NCI-H460 (cell line): ENCODE measurements around the gene ZC3H12A. TPM values are rescaled to one million over a fixed set of nuclear protein-coding genes. Genes with fewer than 3 reads are reported as not detected.

Experiments used
- DNase-seq: peaks from one replicate; pipeline ENCODE4 v3.0.0-alpha.2; 2016; ENCODE audit warnings: low read depth; ENCODE audit errors: extremely low read depth
- total RNA-seq: library from RNA; depleted of rRNA; stranded (reverse); fragments of >200 nt; shearing (Covaris generic); gene quantifications from 2 replicates; pipeline ENCODE4 v1.2.3, GENCODE V29; 2014

ZC3H12A gene
- total RNA-seq, 1 experiment from 2014 or later: 12.3 TPM

DNA sequence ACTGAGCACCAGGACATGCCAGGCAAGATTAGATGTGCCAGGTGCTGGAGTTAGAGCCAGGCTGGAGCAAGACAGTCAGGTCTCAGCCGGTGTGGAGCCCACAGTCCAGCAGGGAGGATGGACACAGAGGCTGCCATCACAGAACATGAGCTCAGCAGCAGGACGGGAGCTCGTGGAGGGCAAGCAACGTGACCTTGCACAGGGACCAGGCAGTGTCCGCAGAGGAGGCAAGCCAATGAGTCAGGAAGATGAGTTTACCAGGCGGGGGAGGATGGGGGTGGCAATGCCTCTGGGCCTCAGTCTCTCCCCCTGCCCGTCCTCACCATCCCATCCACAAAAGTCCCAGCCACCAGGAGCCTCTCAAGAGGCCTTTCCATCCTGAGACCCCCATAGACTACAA is 20.7 kb upstream of the ZC3H12A start:
- DNase-seq: no peak

DNA sequence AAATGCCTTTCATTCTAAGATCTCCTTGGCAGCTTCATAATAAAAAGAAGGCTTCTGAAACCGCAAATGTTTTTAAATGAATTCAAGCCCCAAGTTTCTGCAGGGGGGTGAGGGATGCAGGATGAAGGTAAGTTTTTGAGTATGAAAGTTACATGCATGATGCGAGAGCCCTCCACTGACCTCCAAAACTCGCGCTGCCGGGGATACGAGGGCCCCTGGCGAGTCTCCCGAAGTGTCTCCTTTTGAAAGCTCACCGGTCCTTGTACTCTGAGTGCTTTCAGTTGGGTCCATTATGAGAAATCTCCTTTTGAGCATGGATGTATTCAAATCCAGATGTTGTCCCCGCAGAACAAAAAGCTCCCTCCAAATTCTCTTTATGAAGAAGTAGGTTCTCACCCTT is 18.9 kb upstream of the ZC3H12A start:
- DNase-seq: no peak

- DNase-seq: no peak
Measured at GRCh38 chr1:37456614-37457013, 17.8 kb upstream of the ZC3H12A start.

DNA sequence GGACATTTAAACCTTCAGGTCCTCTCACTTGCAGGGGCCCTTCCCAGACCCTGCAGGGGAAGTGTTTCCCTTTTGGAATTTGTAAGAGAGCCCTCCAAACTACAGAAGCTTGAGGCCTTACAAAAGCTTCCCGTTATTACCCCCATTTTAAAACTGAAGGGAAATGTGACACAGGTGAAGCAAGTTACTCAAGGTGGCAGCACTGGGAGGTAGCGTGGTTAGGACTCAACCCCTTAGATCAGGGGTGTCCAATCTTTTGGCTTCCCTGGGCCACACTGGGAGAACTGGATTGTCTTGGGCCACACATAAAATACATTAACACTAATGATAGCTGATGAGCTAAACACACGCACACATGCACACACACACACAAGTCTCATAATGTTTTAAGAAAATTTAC is 15.8 kb upstream of the ZC3H12A start:
- DNase-seq: no peak

DNA sequence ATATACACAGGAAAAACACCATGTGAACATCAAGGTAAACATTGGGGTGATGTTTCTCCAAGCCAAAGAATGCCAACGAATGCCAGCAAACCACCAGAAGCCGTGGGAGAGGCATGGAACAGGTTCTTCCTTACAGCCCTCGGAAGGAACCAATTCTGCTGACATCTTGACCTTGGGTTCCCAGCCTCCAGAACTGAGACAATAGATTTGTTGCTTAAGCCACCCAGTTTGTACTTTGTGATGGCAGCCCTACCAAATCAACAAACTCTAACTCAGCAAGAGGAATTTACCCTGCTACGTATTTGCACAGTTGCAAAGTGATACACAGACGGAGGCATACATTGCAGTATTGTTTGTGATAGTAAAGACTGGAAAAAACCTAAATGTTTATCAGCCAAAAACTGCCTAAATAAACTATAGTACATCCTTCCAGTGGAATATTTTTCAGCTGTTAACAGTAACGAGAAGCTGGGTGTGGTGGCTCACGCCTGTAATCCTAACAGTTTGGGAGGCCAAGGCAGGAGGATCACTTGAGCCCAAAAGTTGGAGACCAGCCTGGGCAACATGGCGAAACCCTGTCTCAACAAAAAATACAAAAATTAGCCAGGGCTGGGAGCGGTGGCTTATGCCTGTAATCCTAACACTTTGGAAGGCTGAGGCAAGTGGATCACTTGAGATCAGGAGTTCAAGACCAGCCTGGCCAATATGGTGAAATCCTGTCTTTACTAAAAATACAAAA is 12.5 kb upstream of the ZC3H12A start:
- DNase-seq: no peak

GRCh38 chr1:37464443-37464842 is 9.9 kb upstream of the ZC3H12A start:
- no peak for DNase-seq

DNA sequence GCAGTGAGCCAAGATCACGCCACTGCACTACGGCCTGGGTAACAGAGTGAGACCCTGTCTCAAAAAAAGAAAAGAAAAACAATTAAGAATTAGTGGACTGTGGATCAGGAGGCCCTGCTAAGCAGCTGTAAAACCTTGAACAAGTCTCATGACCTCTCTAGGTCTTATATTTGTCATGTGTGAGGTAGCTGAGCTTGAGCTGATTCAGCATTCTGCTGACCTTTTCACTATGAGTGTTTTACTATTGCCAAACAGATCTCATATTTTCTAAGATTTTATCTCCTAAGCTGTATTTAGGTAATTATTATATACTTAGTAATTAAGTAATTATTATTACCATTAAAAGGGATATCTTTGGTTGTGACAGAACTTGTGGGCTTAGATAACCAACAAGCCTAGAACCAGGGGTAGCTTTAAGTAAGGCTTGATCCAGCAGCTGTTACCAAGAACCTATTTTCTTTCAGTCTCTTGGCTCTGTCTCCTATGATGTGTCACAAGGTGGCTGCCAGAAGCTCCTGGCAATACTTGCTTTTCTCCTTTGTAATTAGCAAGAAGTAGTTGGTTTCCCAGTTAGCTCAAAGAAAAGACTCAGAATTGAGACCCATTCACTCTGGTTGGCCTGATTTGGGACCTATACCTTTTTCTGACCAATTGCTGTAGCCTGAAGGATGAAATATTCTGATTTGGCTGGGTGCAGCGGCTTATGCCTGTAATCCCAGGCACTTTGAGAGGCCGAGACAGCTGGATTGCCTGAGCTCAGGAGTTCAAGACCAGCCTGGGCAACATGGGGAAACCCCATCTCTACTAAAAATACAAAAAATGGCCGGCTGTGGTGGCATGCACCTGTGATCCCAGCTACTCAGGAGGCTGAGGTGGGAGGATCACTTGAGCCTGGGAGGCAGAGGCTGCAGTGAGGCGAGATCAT is 8.5 kb upstream of the ZC3H12A start:
- DNase-seq: no peak

GRCh38 chr1:37468037-37468436 is 6.3 kb upstream of the ZC3H12A start:
- no peak for DNase-seq

DNA sequence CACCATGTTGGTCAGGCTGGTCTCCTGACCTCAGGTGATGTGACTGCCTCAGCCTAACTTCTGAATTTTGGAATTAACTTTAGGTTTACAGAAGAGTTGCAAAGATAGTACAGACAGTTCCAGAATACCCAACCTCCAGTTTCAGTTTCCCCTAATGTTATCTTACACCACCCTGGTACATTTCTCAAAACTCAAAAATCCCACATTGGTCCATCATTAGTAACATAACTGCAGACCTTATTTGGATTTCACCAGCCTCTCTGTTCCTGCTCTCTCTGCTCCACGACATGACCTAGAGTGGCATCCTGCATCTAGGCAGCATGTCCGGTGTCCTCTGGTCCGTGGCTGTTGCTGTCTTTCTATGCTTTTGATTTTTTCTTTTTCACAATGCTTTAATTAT is 5.0 kb upstream of the ZC3H12A start:
- no peak for DNase-seq

DNA sequence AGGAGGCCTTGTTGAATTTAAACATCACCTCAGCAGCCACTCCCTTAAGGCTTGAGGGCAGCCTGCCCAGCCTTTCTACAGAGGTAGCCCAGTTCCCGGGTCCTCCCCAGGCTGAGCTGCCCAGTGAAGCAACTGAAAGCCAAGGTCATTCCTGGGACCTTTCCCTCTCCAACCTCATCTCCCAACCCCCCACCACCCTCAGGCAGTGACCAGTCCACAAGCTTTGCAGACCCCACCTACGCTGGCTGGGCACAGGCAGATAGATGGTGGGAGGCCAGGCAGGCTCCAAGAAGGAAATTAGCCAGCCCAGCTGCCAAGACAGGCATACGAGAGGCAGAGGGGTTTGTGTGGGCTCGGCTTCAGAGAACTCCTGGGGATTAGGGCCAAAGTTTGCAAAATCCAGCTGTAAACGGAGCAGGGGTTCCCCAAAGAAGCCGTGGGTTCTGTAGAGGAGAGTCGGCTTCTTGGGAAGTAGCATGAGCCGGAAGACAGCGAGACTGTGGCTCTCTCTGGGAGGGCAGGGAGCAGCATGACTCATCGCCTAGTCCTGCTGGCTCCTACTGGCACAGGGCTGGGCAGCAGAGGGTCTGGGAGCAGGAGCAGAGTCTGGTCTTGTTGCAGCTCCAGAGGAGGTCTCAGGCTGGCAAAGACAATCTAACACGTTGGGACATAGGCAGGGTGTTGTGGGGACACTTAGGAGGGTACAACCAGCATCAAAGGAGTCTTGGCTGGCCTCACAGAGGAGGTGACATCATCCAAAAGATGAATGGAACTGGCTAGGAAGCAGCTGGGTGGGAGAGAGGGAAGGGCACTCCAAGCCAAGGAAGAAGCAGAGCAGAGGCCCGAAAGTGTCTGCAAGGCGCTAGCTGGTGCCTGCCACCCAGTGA is 2.8 kb upstream of the ZC3H12A start:
- DNase-seq: peak; percentile 71

DNA sequence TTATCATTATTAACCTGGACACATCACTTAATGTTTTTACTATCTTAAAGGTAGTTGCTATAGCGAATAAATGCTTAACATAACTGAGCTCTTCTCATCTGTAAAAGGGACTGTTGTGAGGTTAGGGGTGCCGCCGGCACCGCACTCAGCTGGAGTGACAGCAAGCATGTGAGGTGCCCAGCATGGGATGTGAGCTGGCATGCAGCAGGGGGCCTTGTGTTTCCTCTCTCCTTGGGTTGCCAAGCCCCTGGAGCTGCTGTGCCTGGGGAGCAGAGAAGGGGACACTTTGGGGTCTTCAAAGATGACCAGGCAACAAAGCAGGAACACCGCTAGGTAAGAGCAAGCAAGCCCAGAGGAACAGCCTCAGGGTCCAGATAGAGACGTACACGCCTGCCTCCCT is 2.1 kb upstream of the ZC3H12A start:
- DNase-seq: no peak

GRCh38 chr1:37472994-37473393 is 1.4 kb upstream of the ZC3H12A start:
- no peak for DNase-seq

GRCh38 chr1:37473431-37474045 is 842 bp upstream of the ZC3H12A start:
- DNase-seq: no peak

DNA sequence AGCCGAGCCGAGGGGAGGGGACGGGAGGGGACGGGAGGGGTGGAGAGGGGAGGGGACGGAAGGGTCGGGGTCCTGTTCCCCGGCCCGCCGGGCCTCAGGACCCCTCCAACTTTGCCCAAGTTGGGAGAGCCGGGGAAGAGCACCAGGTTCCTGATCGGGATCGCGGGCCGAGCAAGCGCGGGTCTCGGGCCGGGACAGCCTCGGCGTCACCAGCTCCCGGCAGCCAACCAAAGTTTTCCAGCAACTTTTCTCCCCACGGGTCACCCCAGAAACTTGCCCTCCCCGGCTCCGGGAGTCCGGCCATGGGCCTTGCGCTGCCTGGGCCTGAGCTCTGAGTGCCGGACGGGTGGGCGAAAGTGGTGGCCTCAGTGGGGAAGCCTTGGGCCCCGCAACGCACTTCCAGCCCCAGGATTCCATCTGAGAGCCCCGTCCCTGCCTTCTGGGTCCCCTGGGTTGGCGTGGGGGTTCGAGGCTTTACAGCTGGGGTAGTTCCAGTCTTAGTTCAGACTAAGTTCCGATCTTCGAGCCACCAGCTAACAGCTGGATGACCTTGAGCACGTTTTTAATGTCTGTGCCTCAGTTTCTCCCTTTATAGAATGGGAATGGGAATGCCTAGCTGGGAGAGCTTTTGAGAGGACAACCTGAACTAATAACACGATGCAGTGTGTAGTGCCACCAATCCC is 458 bp downstream of the ZC3H12A start:
- no peak for DNase-seq

DNA sequence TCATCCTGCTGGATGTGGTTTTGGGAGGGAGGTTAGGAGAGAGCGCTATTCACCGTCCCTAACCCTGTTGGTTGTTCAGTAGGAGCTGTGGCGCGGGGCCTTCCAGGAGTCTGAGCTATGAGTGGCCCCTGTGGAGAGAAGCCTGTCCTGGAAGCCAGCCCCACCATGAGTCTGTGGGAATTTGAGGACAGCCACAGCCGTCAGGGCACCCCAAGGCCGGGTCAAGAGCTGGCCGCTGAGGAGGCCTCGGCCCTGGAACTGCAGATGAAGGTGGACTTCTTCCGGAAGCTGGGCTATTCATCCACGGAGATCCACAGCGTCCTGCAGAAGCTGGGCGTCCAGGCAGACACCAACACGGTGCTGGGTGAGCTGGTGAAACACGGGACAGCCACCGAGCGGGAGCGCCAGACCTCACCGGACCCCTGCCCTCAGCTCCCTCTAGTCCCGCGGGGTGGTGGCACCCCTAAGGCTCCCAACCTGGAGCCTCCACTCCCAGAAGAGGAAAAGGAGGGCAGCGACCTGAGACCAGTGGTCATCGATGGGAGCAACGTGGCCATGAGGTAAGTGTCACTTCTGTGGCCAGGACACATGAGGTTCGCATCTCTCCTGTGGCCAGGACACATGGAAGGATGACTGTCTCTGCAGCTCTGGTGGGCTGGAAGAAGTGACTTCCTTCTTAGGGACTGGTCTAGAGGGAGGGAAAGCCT is 1.2 kb downstream of the ZC3H12A start:
- no peak for DNase-seq

DNA sequence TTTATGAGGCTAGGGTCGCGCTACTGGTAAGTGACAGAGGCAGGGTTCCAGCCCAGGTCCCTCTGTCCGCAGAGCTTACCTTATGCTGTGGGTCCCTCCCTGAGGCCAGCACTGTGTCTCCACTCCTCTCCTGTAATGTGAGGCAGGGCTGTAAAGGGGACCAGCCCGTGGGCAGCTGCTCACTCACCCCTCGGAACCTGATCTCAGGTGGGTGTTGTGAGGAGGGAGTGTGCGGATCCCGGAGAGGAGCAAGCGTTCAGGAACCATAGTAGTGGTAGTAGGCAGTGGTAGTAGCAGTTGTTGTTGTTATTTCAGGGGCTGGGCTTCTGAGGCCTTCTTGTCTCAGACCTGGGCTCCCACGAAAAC is 1.7 kb downstream of the ZC3H12A start:
- no peak for DNase-seq

DNA sequence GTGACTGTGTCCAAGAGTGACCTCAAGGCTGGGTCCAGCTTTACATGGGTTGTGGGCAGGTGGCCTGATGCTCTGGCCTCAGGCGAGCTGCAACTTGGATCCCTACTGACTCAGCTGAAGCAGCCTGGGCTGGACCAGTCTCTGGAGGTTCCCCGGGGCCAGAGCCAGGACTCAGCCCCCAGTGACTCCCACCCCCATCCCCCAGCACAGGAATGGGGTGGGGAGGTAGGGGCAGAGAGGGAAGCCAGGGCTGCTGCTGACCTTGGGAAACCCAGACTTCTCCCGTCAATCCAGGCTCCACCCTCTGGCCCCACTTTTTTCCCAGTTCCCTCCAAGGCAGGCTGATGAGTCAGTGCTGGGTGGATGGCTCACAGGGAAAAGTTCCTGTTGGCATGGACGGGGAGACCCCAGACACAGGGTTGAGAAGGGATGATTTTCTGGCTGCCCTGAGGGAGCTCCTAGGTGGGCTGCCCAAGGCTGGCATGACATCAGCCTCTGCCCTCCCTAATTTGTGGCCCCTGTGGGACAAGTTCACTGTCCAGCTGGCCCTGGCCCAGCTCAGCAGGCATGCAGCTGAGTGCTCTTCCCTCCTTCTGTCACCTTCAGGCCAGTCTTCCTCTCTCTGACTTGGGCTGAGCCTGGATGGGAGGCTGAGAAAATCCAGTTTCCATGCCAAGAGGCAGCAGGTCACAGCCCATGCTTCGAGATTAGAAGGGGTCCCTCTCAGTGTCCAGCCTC is 2.2 kb downstream of the ZC3H12A start:
- DNase-seq: no peak

DNA sequence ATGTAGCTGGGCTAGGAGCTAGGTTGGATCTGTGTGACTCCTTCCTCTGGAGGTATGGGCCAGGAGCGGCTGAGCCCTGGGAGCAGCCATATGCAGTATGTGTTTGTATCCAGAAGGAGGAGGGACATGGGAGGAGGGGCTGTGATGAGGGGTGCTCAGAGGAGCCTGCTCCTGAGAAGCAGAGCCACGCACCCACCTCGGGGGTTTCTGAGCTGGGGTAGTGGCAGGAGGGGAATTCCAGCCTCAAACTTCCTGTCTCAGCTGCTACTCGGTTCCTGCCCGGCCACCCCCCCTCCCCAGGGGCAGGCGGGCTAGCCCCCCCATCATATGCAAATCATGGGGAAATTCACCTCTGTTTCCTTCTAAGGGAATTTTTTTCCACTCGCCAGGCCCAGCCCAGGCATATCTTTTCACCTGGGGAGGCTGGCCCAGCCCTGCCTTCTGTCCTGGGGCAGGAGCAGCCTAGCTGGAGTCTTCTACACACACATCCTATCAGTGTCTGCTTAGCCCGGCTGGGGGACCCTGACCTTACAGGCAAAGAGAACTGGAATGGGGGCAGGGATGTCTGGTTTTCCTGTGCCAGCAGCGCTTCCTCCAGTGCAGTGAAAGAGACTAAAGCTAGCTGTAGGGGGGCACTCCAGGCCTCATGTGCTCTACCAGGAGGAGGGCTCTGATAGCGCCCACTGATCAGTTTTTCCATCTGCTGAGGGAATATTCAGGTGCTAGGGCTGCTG is 3.0 kb downstream of the ZC3H12A start:
- DNase-seq: no peak
